ENCODE measurements around the gene ITPKC. TPM values are rescaled to one million over a fixed set of nuclear protein-coding genes. Genes with fewer than 3 reads are reported as not detected.

The ITPKC gene
- polyA plus RNA-seq, 1 of the 3 experiments (the other 2 are of a cell fraction) = 6.3 TPM

DNA sequence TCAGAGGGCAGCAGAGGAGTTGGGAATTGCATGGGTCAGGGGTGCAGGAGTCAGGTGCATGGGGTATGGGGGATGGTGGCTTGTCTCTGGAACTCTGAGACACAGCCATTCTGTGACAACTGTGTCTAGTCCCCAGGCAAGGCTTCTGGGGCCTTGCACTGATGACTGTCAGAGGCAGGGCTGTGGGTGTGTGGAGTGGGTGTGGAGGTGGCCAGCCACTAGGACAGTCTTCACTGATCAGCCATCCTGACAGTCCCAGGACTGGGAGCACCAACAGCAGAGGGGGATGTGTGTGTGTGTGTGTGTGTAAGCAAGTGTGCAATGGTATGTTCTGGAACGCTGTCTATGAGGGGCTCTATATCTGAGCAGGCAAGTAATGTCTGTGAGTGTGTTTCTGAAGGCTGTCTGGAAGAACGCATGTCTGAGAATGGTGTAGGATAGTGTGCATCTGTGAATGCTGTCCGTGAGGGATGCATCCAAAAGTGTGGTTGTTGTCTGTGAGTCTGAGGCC lies 31.8 kb upstream of the ITPKC start:
- peaks cover 26% of the 10 kb centered on the region for H4K20me1 ChIP-seq (ENCODE audit: insufficient read depth)

DNA sequence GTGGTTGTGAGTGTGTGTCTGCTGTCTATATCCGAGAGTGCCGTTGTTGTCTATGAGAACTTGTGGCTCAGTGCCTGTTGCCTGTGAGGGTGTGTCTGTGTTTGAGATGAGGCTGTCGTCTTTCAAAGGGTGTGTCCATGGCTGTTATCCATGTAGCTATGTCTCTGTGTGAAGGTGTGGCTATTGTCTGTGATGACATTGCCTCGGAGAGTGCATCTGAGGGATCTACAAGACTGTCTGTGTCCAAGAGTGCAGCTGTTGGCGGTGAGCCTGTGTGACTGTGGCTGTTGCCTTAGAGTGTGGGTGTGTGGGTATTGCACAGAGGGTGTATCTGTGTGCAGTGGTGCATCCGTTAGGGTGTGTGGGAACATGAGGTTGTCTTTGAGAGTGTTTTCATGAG lies 31.3 kb upstream of the ITPKC start:
- no peak overlapping the region for H3K4me3 ChIP-seq (ENCODE audit: low read depth in 2 of 2, low read length in 1 of 2)
- WGBS (ENCODE audit: low lambda C conversion rate) = 87% methylated on average over 6 of the region's 6 CpGs
- no peak for DNase-seq
- H3K36me3 ChIP-seq (replicated peaks in 1 of 2; ENCODE audit: control insufficient read depth in 1 of 2, insufficient read depth in 2 of 2, low read length in 1 of 2) = peaks cover 25 to 28% of the 10 kb centered on the region in 2 experiments
- no peaks in the 10 kb centered on the region for H3K9me3 ChIP-seq
- no peak overlapping the region for H3K4me2 ChIP-seq
- peaks cover 0 to 14% of the 10 kb centered on the region in 2 experiments; a peak in 1 of 4 replicates for H3K4me1 ChIP-seq (ENCODE audit: control insufficient read depth in 1 of 2, insufficient read depth in 2 of 2, low read depth in 1 of 2, low read length in 1 of 2)
- peaks cover 36% of the 10 kb centered on the region for H3K79me2 ChIP-seq (ENCODE audit: insufficient read depth)
- H3K9ac ChIP-seq = no peak overlapping the region
- H2AFZ ChIP-seq (ENCODE audit: low read depth) = no peak overlapping the region
- CTCF ChIA-PET = interaction anchor here (0.7 kb wide), 1 partner anchor 22 kb away, joined by 3 read pairs; no protein-coding TSS in a partner anchor
- TF ChIP-seq, protein P1, sequence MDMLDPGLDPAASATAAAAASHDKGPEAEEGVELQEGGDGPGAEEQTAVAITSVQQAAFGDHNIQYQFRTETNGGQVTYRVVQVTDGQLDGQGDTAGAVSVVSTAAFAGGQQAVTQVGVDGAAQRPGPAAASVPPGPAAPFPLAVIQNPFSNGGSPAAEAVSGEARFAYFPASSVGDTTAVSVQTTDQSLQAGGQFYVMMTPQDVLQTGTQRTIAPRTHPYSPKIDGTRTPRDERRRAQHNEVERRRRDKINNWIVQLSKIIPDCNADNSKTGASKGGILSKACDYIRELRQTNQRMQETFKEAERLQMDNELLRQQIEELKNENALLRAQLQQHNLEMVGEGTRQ (IDR thresholded peaks at IDR 0.05; ENCODE audit: borderline replicate concordance, low read depth, low read length) = no peak
- TF ChIP-seq GABPA (IDR thresholded peaks at IDR 0.05; ENCODE audit: low read depth) (no peak), FOXJ3 (CRISPR knock-in tag; IDR thresholded peaks at IDR 0.05) (no peak), RAD21 (IDR thresholded peaks at IDR 0.05; ENCODE audit: low read length) (no peak), IRF3 (IDR thresholded peaks at IDR 0.05; ENCODE audit: low read depth, low read length) (no peak)
- POLR2A ChIA-PET = no interaction called here
- H3K27ac ChIP-seq (ENCODE audit: low read depth in 2 of 2, low read length in 1 of 2) = no peak overlapping the region
- H3K9me2 ChIP-seq = no peaks in the 10 kb centered on the region
- no peaks in the 10 kb centered on the region for H3K27me3 ChIP-seq (ENCODE audit: insufficient read depth)
- peaks cover 26% of the 10 kb centered on the region for H4K20me1 ChIP-seq (ENCODE audit: insufficient read depth)
- H3F3A ChIP-seq (replicated peaks; ENCODE audit: insufficient read depth) = no peaks in the 10 kb centered on the region

More for the DNA sequence above, 31.8 kb upstream of the ITPKC start:
- Histone ChIP-seq H3K9me2 (no peaks in the 10 kb centered on the region), H3K36me3 (replicated peaks in 1 of 2; ENCODE audit: control insufficient read depth in 1 of 2, insufficient read depth in 2 of 2, low read length in 1 of 2) (peaks cover 25 to 28% of the 10 kb centered on the region in 2 experiments), H3K4me2 (no peak overlapping the region), H3K4me3 (ENCODE audit: low read depth in 2 of 2, low read length in 1 of 2) (no peak overlapping the region), H3F3A (replicated peaks; ENCODE audit: insufficient read depth) (no peaks in the 10 kb centered on the region), H3K4me1 (ENCODE audit: control insufficient read depth in 1 of 2, insufficient read depth in 2 of 2, low read depth in 1 of 2, low read length in 1 of 2) (peaks cover 0 to 14% of the 10 kb centered on the region in 2 experiments; a peak in 1 of 4 replicates), H2AFZ (ENCODE audit: low read depth) (no peak overlapping the region), H3K27me3 (ENCODE audit: insufficient read depth) (no peaks in the 10 kb centered on the region), H3K9me3 (no peaks in the 10 kb centered on the region), H3K27ac (ENCODE audit: low read depth in 2 of 2, low read length in 1 of 2) (no peak overlapping the region), H3K79me2 (ENCODE audit: insufficient read depth) (peaks cover 33% of the 10 kb centered on the region), H3K9ac (no peak overlapping the region)
- ChIA-PET CTCF (no interaction called here), POLR2A (interaction anchor here (0.6 kb wide), 1 partner anchor 71 kb away, joined by 6 read pairs; no protein-coding TSS in a partner anchor)
- 92% methylated on average over 3 of the region's 3 CpGs for WGBS (ENCODE audit: low lambda C conversion rate)
- no peak for TF ChIP-seq NFIC (IDR thresholded peaks at IDR 0.05; ENCODE audit: borderline replicate concordance)
- TF ChIP-seq USF1 (IDR thresholded peaks at IDR 0.05; ENCODE audit: borderline replicate concordance, low read depth) = no peak
- TF ChIP-seq MEF2A (IDR thresholded peaks at IDR 0.05; ENCODE audit: borderline replicate concordance, low read depth) = no peak
- no peak for TF ChIP-seq CHD2 (IDR thresholded peaks at IDR 0.05; ENCODE audit: low read length, partially characterized antibody)
- TF ChIP-seq, protein P2, sequence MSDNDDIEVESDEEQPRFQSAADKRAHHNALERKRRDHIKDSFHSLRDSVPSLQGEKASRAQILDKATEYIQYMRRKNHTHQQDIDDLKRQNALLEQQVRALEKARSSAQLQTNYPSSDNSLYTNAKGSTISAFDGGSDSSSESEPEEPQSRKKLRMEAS (IDR thresholded peaks at IDR 0.05; ENCODE audit: low read depth) = no peak
- TF ChIP-seq FOSL2 (IDR thresholded peaks at IDR 0.05; ENCODE audit: borderline replicate concordance, low read depth) = no peak
- no peak for TF ChIP-seq EP300 (IDR thresholded peaks at IDR 0.05; ENCODE audit: borderline replicate concordance in 1 of 2, low read depth in 1 of 2, low read length in 1 of 2)
- no peak for TF ChIP-seq NRF1 (IDR thresholded peaks at IDR 0.05; ENCODE audit: low read depth, low read length)
- TF ChIP-seq, protein P1 (IDR thresholded peaks at IDR 0.05; ENCODE audit: borderline replicate concordance, low read depth, low read length) = no peak
- TF ChIP-seq EZH2phosphoT487 (IDR thresholded peaks at IDR 0.05; ENCODE audit: borderline replicate concordance, low read depth) = no peak
- TF ChIP-seq JUND (IDR thresholded peaks at IDR 0.05) = no peak
- no peak for TF ChIP-seq RXRA (IDR thresholded peaks at IDR 0.05; ENCODE audit: borderline replicate concordance, low read depth)
- no peak for TF ChIP-seq MXI1 (IDR thresholded peaks at IDR 0.05; ENCODE audit: low read depth, low read length)
- DNase-seq = no peak

Measured in SK-N-SH (cell line).